Retinal pigment epithelial cell (primary cell): ENCODE data around the gene ZNF319.

ENCODE experiments used
- DNase-seq: peaks from one replicate; pipeline ENCODE4 v3.0.0-alpha.2; 2010; ENCODE audit warnings: low read depth
- H3K4me3 ChIP-seq: 2 replicates; pipeline ENCODE4 v1.5.1; 2011; ENCODE audit warnings: mild to moderate bottlenecking, low read length, control low read depth, moderate library complexity
- CTCF ChIP-seq: conservative IDR thresholded peaks from 2 replicates; pipeline ENCODE4 v1.5.1; 2011; ENCODE audit warnings: low read depth, low read length, control low read depth, inconsistent platforms

The ZNF319 gene

GRCh38 chr16:58025351-58026138 lies 25.1 kb upstream of the ZNF319 start, which contains the start of gene MMP15:
MMP15 (plus strand) TSS chr16:58025754; CDS start chr16:58026351, 597 bp downstream.
- no peak for TF ChIP-seq CTCF
- no peak for DNase-seq
- peak within 1 kb of the TSS; percentile 62 for H3K4me3 ChIP-seq

- DNase-seq: no peak
- no peak for TF ChIP-seq CTCF
- H3K4me3 ChIP-seq: peak overlapping the region; percentile 62
Measured at GRCh38 chr16:58024486-58025350, 24.2 kb upstream of the ZNF319 start.

- no peak for DNase-seq
- H3K4me3 ChIP-seq: no peak overlapping the region
- TF ChIP-seq CTCF: no peak
Measured at GRCh38 chr16:58022601-58023371, 22.3 kb upstream of the ZNF319 start.

GRCh38 chr16:58021661-58022551 lies 21.4 kb upstream of the ZNF319 start:
- peak; percentile 47 for DNase-seq
- no peak for TF ChIP-seq CTCF
- H3K4me3 ChIP-seq: no peak overlapping the region

GRCh38 chr16:58020628-58021521 lies 20.4 kb upstream of the ZNF319 start:
- TF ChIP-seq CTCF: peak; percentile 86
- no peak for DNase-seq

More at GRCh38 chr16:58020628-58021521, 20.4 kb upstream of the ZNF319 start:
- H3K4me3 ChIP-seq: no peak overlapping the region
